PFSK-1 (cell line): ENCODE measurements around the gene CD302.

ENCODE experiments used
- FOXP2 ChIP-seq: optimal IDR thresholded peaks from 2 replicates; pipeline ENCODE3; 2011; ENCODE audit warnings: borderline replicate concordance, control low read depth, inconsistent platforms; ENCODE audit not compliant: insufficient read depth; ENCODE audit errors: extremely low read length, extremely low read depth
- POLR2AphosphoS5 ChIP-seq: IDR thresholded peaks from 2 replicates; pipeline ENCODE4 v1.6.1; 2012; ENCODE audit warnings: low read depth, mild to moderate bottlenecking, control low read depth, low read length, moderate library complexity
- SIN3A ChIP-seq: IDR thresholded peaks from 2 replicates; pipeline ENCODE4 v1.6.1; 2012; ENCODE audit warnings: mild to moderate bottlenecking, low read length, moderate library complexity, borderline replicate concordance; ENCODE audit not compliant: insufficient read depth
- TAF1 ChIP-seq: IDR thresholded peaks from 2 replicates; pipeline ENCODE4 v1.6.1; 2012; ENCODE audit warnings: low read length, control low read depth, borderline replicate concordance; ENCODE audit not compliant: insufficient read depth
- TF ChIP-seq, protein P1 (sequence below), 2 experiments: IDR thresholded peaks; 2 replicates each; pipeline versions ENCODE4 v1.6.1 to v1.8.0; 2011 to 2012; ENCODE audit warnings: low read depth in 2 of 2, low read length in 2 of 2, control low read depth in 1 of 2, inconsistent platforms in 1 of 2, mild to moderate bottlenecking in 1 of 2, moderate library complexity in 1 of 2; ENCODE audit not compliant: insufficient read depth in 1 of 2

Gene CD302

DNA sequence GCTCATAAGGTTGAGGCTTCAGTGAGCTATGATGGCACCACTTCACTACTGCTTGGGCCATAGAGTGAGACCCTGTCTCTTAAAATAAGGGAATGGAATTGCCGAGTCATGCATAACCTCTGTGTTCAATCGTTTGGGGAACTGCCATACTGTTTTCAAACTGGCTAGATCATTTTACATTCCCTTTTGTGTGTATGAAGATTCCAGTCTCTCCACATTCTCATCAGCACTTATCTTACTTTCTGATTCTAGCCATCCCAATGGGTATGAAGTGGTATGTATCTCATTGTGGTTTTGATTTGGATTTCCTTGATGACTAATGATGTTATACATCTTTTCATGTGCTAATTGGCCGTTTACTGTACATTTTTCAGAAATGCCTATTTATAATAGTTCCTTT lies 62.0 kb downstream of the CD302 start:
- no peak for TF ChIP-seq SIN3A
- no peak for TF ChIP-seq FOXP2
- TF ChIP-seq, protein P1, sequence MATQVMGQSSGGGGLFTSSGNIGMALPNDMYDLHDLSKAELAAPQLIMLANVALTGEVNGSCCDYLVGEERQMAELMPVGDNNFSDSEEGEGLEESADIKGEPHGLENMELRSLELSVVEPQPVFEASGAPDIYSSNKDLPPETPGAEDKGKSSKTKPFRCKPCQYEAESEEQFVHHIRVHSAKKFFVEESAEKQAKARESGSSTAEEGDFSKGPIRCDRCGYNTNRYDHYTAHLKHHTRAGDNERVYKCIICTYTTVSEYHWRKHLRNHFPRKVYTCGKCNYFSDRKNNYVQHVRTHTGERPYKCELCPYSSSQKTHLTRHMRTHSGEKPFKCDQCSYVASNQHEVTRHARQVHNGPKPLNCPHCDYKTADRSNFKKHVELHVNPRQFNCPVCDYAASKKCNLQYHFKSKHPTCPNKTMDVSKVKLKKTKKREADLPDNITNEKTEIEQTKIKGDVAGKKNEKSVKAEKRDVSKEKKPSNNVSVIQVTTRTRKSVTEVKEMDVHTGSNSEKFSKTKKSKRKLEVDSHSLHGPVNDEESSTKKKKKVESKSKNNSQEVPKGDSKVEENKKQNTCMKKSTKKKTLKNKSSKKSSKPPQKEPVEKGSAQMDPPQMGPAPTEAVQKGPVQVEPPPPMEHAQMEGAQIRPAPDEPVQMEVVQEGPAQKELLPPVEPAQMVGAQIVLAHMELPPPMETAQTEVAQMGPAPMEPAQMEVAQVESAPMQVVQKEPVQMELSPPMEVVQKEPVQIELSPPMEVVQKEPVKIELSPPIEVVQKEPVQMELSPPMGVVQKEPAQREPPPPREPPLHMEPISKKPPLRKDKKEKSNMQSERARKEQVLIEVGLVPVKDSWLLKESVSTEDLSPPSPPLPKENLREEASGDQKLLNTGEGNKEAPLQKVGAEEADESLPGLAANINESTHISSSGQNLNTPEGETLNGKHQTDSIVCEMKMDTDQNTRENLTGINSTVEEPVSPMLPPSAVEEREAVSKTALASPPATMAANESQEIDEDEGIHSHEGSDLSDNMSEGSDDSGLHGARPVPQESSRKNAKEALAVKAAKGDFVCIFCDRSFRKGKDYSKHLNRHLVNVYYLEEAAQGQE (IDR thresholded peaks at IDR 0.05; ENCODE audit: insufficient read depth in 1 of 2, low read depth in 2 of 2, low read length in 2 of 2): no peak
- TF ChIP-seq POLR2AphosphoS5: no peak
- TF ChIP-seq TAF1: no peak

DNA sequence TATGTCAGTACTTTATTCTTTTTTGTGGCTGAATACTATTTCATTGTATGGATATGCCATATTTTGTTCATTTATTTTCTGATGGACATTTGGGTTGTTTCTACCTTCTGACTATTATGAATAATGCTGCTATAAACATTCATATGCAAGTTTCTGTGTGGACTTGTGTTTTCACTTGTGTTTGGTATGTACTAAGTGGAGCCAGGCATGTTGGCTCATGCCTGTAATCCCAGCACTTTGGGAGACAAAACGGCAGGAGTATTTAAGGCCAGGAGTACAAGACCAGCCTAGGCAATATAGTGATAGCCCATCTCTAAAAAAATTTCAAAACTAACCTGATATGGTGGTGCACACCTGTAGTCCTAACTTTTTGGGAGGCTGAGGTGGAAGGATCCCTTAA lies 62.4 kb downstream of the CD302 start:
- TF ChIP-seq SIN3A: no peak
- no peak for TF ChIP-seq TAF1

DNA sequence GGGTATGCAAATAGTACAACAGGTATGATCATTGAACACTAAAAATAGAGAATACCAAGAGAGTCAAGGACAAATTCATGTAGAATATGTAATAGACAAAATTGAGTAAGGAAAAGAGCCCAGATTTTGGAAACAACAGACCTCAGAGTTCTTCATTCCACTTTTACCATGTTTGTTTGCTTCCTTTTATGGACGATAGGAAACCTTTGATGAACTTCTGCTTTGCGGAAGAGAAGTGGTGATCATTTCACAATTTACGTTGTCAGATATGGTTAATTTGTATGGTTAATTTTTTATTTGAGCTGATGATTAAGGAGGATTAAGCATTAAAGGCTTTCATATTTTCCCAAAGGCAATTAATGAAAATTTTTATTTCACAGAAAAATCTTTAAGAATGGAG lies 69.4 kb downstream of the CD302 start:
- TF ChIP-seq SIN3A (no peak), TAF1 (no peak), FOXP2 (no peak), POLR2AphosphoS5 (no peak)
- TF ChIP-seq, protein P1 (IDR thresholded peaks at IDR 0.05; ENCODE audit: insufficient read depth in 1 of 2, low read depth in 2 of 2, low read length in 2 of 2): no peak

DNA sequence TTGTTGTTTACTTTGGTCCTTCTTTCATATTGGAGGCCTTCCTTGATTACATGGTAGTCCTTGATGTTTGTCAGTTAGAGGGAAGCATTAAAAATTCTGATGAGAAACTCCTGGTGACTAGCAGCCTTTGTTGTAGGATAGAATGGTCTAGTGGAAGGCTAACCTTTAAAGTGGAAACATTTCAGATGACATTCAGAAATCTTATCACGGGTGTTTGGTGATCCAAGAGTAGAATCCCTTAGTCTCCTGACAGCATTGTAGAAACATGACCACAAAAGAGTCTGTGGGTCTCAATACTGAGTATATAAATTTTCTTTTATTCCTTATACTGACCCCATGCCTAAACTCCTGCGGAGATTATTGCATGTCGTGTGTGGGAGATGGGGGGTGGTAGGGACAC lies 72.3 kb downstream of the CD302 start:
- TF ChIP-seq FOXP2 (no peak), TAF1 (no peak), POLR2AphosphoS5 (no peak), SIN3A (no peak)
- TF ChIP-seq, protein P1 (IDR thresholded peaks at IDR 0.05; ENCODE audit: insufficient read depth in 1 of 2, low read depth in 2 of 2, low read length in 2 of 2): no peak

DNA sequence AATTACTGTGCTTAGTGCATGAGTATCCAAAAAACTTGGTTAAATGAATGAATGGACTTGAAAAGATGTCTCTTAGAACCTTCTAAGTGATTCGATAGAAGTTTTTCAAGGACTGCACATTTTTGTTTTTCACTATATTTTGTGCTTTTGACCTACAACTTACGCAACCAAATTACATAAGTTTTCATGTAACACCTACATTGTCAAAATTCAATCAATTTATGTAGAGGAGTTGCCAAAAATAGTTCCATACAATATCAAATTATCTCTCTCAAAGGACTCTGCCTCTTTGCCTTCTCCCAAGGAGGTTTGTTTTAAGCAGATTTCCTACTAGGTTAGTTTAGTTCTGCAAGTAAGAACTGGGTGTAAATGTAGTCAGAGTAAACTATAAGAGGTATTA lies 75.4 kb downstream of the CD302 start:
- TF ChIP-seq, protein P1 (IDR thresholded peaks at IDR 0.05; ENCODE audit: insufficient read depth in 1 of 2, low read depth in 2 of 2, low read length in 2 of 2): no peak
- TF ChIP-seq POLR2AphosphoS5 (no peak), SIN3A (no peak), FOXP2 (no peak), TAF1 (no peak)
